Endothelial cell of hepatic sinusoid (primary cell): Measurements from ENCODE around the gene CDY2B.
"Not testable (repeated sequence)": the region's sequence is repeated elsewhere in the genome, so short reads cannot be mapped to it uniquely, and the experiment has no call there.

Source experiments
- in situ Hi-C: cut with HindIII; loops from 2 replicates; pipeline ENCODE4 v1.10.0; 2017; ENCODE audit warnings: low sequenced_read_pairs

The CDY2B gene, protein sequence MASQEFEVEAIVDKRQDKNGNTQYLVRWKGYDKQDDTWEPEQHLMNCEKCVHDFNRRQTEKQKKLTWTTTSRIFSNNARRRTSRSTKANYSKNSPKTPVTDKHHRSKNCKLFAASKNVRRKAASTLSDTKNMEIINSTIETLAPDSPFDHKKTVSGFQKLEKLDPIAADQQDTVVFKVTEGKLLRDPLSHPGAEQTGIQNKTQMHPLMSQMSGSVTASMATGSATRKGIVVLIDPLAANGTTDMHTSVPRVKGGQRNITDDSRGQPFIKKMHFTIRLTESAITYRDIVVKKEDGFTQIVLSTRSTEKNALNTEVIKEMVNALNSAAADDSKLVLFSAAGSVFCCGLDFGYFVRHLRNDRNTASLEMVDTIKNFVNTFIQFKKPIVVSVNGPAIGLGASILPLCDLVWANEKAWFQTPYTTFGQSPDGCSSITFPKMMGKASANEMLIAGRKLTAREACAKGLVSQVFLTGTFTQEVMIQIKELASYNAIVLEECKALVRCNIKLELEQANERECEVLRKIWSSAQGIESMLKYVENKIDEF

GRCh38 chrY:17880120-17880519 is at the start of gene CDY2B:
Gene CDY2B (minus strand): TSS chrY:17880220. CDS start chrY:17879892, 328 bp downstream.
- in situ Hi-C loops, result not testable (repeated sequence)

DNA sequence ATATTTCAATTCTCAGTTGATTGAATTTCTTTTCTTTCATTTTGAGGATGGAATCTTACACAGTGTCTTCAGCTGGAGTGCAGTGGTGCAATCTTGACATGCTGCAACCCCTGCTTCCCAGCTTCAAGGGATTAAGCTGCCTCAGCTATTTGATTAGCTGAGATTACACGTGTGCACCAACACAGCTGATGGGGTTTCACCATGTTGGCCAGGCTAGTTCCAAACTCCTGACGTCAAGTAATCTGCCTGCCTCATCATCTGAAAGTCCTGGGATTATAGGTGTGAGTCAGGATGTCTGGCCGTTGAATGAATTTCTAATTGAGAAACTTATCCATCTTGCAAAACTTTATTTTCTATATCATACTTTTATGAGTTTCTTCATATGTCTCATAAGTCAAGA is 28.0 kb upstream of the CDY2B start:
- in situ Hi-C loops, result not testable (repeated sequence)

DNA sequence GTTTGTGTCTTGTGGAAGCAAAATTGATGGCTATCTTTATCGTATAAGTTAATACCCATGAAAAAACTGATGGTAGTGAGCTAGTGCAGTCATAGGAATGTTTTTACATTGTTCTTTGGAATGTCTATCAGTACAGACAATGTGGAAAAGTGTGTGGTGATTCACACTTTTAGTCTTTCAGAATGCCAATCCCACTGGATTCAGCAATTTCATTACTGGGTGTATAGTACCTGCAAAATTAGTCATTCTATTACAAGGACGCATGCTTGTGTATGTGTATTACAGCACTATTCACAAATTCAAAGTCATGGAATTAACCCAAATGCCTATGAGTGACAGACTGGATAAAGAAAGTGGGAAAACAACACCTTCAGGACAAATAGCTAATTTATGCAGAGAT is 27.3 kb upstream of the CDY2B start:
- in situ Hi-C loops, result not testable (repeated sequence)

- in situ Hi-C loops, result not testable (repeated sequence)
Measured at GRCh38 chrY:17881697-17882096, 1.7 kb upstream of the CDY2B start.

GRCh38 chrY:17876767-17877166 is 3.3 kb downstream of the CDY2B start:
- in situ Hi-C loops, result not testable (repeated sequence)

DNA sequence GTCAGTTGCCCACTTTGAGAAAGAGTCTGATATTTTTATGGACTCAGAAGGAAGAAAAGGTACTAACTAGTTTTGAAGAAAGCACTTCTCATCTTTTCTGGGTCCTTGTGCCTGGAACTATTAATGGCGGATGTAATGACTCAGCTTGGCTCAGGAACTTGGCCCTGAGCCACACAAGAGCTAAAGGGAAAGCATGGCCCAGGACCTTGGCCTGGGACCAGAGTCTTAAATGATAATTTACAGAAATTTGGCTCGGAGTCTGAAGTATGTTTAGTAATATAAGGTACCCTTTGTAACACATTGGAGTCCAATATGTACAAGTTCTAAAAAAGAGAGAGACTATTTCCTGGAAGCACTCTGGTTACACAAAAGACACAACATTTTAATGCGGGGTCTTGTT is 4.6 kb downstream of the CDY2B start:
- in situ Hi-C loops, result not testable (repeated sequence)

DNA sequence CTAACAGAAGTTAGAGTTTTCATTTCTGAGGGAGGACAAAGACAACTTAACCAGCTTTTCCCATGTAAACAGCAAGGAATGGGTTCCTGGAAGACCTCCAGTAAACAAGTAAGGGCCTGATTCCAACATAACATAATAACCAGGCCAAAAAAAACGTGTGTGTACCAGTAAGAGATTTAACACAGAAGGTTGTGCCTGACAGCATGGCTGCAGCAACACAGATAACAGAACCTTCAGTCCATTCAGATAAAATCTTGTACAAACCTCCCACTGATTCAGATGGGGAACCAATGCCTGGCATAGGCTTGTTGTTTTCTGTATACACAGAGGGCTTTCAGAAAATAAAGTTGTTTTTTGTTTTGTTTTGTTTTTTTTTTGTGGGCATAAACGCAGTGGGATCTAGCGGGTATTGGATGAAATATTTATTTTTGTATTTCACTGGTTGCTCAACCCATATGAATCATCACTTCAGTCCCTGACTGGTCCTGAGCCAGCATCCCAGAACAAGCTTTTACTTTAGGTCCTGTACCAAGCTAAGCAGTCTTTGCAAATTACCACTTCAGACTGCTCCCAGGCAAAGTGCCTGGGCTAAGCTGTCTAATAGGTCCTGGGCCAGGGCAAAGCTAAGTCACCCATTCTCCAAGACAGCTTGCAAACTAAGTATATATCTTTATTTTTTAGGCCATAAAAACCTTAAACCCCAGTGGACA is 8.7 kb downstream of the CDY2B start:
- in situ Hi-C loops, result not testable (repeated sequence)

DNA sequence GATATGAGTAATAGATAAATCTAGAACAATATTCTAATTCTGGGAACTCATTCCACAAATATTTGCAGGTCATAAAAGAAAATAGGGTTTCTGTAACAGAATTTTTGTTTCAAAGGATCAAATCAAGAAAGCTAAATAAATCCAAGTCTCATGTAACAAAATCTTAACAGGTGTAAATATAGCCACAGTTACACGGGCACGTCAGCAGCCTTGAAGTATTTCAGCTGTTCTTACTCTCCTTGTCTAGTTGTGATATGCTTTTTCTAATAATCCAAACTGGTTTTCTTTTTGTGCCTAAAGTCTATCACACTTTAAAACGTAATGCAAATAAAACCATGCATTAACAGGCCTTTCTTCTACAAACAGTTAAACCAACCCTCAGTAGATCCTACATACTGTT is 9.3 kb downstream of the CDY2B start:
- in situ Hi-C loops, result not testable (repeated sequence)

DNA sequence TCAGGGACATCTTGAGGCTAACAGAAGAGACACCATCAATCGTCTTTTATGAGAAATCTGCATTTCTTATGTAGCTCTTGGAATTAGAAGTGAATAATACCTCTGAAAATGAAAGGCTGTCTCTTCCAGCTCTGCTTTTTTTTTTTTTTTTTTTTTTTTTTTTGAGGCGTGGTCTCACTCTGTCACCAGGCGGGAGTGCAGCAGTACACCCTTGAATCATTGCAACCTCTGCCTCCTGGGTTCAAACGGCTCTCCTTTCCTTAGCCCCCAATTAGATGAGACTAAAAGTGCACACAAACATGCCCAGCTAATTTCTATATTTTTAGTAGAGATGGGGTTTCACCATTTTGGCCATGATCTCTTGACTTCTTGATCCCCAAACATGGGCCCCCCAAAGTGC is 12.2 kb downstream of the CDY2B start:
- in situ Hi-C loops, result not testable (repeated sequence)

- in situ Hi-C loops, result not testable (repeated sequence)
Measured at GRCh38 chrY:17860634-17861033, 19.4 kb downstream of the CDY2B start.

DNA sequence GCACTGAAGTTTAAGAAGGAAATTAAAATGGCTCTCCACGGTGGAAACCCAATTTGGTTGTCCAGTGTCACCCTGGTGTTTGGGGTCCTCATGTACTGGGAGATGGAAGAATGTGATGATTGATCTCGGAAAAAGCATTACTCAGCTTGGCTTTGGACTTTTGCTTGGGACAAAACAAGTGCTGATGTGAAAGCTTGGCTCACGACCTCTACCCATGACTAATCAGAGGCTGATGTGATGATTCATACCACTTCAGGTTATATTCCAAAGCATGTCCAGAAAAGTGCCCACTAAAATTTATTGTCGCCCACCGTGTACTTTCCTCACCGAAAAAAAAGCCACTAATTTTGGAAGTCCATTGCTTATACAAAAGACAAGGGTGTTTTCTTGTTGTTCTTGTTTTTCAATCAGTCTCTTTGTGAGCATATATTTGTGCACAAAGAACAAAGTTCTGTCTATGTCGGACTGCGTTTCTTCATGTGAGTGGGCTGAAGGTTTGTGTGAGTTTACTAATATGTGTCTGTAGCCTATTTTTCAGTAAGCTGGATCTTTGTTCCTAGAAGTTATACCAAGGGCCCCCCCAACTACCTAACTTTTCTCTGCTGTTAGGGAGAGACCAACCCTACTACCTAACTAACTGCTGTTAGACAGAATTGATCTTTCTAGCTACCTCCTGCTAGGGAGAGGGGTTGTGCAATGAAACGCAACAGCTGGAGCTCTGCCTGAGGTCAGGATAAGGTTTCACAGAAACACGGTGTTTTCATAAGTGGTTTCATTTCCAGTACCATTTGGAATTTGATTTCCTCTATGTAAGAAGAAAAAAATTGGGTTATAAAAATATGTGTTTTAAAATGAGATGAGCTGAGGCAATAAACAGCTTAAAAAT is 22.8 kb downstream of the CDY2B start:
- in situ Hi-C loops, result not testable (repeated sequence)

DNA sequence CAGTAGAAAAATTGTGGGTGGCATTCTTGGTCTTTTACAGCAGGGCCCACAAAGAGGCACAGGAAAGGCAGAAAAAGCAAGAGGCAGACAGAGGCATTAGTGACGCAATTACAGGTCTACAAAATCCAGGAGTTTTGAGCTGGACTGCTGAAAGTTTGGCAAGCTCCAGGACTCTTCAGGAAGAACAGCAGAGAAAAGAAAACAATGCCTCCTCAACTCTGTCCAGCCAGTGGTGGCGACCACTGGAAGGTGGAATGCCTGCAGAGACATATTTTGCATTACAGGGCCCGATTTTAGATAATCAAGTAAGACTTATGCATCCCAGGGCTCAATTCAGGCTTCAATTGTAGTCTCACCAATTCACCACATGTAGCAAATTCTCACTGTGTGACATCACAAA is 23.5 kb downstream of the CDY2B start:
- in situ Hi-C loops, result not testable (repeated sequence)

DNA sequence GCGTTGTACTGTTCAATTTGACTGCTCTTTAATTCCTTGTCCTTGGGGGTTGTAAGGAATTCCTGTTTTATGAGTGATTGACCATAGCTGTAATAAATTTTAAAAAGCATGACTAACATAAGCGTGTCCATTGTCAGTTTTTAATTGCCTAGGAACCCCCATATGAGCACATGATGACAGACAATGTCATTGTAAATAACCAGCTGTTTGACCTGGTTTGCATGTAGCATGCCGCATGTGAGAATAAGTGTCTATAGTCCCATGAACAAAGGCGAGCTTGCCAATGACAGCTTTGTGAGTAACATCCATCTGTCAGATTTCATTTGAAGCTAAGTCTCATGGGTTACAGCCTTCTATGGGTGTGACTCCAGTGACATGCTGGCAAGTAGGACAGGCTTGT is 30.9 kb downstream of the CDY2B start:
- in situ Hi-C loops, result not testable (repeated sequence)

DNA sequence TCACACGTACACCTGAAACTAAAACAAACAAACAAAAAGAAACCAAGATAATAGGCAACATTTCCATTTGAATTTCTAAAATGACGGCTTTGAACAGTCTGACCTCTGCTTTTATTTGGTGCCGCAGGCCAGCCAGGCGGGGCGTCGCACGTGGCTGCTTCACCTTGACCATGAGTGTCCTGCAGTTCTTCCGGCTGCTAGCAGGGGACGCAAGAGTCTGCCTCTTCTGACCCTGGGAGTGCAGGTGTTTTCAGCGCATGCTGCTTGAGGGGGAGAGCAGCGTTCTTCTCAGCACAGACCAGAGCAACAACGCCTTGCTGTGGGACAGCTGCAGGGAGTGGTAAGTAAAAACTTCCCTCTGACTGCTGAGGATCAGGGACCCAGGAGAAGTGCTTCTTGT is 47.9 kb downstream of the CDY2B start:
- in situ Hi-C loops, result not testable (repeated sequence)
